IgD-negative memory B cell (primary cell): Measurements from ENCODE around the gene ZNF90. TPM values are rescaled to one million over a fixed set of nuclear protein-coding genes. Genes with fewer than 3 reads are reported as not detected.
"Not testable (repeated sequence)": the region's sequence is repeated elsewhere in the genome, so short reads cannot be mapped to it uniquely, and the experiment has no call there.

ENCODE experiments used
- H3K27ac Mint-ChIP-seq, 3 donors: one replicate each; pipeline ENCODE4 v1.8.0; 2020 to 2022; ENCODE audit warnings: mild to moderate bottlenecking in 3 of 3, mixed read lengths in 3 of 3, moderate library complexity in 1 of 3
- H3K27me3 Mint-ChIP-seq: one replicate; pipeline ENCODE4 v1.8.0; 2021; ENCODE audit warnings: mixed read lengths
- H3K36me3 Mint-ChIP-seq: one replicate; pipeline ENCODE4 v1.8.0; 2020; ENCODE audit warnings: mild to moderate bottlenecking, mixed read lengths
- H3K4me1 Mint-ChIP-seq, 3 donors: one replicate each; pipeline ENCODE4 v1.8.0; 2020 to 2022; ENCODE audit warnings: mixed read lengths in 3 of 3, mild to moderate bottlenecking in 1 of 3
- H3K4me3 Mint-ChIP-seq, 4 donors: one replicate each; pipeline ENCODE4 v1.8.0; 2020 to 2022; ENCODE audit warnings: mild to moderate bottlenecking in 4 of 4, mixed read lengths in 4 of 4, moderate library complexity in 3 of 4
- H3K9me3 Mint-ChIP-seq, 3 donors: one replicate each; pipeline ENCODE4 v1.8.0; 2020 to 2021; ENCODE audit warnings: mixed read lengths in 3 of 3, mild to moderate bottlenecking in 1 of 3
- polyA plus RNA-seq: library from polyadenylated mRNA; unstranded; fragments of 300-500 nt; fragmentation: Illumina TruSeq; gene quantifications from one replicate; pipeline ENCODE4 v1.2.3, GENCODE V29; 2021

Gene ZNF90
- polyA plus RNA-seq: 3.9 TPM

DNA sequence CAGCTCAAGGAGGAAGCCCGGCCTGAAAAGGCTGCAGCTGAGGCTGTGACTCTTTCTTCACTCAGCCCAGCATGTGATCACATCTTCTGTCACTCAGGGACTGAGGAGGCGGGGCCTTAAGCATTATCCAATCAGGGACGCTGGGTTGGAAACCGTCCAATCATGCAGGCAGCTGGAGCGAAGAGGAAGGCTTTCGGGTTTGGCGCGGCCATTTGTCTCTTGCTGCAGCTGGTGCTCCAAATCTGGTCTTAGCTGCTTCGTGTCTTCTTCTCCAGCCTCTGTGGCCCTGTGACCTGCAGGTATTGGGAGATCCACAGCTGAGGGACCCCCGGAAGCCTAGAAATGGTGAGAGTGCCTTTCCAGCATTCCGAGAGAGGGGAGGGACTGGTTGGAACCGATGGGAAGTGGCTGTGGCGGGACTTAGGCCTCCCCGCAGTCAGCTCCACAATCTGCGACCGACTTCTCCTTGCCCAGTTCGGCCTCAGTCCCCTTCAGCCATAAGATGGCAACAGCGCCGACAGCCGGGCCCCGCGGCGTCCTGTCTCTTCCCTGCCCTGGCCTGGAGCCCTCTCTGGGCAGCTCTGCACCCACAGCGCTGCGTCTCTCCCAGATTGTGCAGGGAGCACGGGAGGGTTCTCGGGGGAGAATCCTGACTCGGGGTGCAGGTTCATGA, at the start of gene ZNF90:
Gene ZNF90 (plus strand): TSS at position 210 of the 673 bp plus-strand sequence. CDS start 133 bp downstream, at position 343.
- H3K36me3 Mint-ChIP-seq: peaks cover 5% of the 10 kb centered on the region
- H3K9me3 Mint-ChIP-seq: no peaks in the 10 kb centered on the region
- no peaks in the 10 kb centered on the region for H3K27me3 Mint-ChIP-seq
- peak within 1 kb of the TSS in 2 of 3 donors; percentile 44 to 67 for H3K27ac Mint-ChIP-seq
- peak within 1 kb of the TSS; percentile 88 to 96 (median 94) for H3K4me3 Mint-ChIP-seq
- peaks cover 4 to 9% (median 7%) of the 10 kb centered on the region in 3 donors for H3K4me1 Mint-ChIP-seq

DNA sequence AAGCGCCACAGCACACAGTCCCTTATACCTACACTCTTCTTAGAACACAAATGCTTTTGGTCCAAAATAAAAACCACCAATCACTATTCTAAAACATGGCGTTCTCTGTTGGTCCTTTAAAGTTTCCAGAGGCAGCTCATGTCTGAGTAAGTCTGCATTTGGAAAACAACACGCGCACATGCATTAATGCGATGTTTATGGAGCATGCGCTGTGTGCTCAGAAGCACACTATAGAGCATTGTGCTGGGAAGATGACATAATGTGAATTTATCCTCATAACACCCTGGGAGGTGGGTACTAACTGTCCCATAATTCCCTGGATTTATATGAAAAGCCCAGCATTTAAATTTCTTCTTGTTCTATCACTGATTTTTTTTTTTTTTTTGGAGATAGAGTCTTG, 49.2 kb upstream of the ZNF90 start:
- H3K27me3 Mint-ChIP-seq: no peaks in the 10 kb centered on the region
- H3K27ac Mint-ChIP-seq: peak overlapping the region in 1 of 3 donors; percentile 27
- H3K36me3 Mint-ChIP-seq: peaks cover 21% of the 10 kb centered on the region
- peaks cover 0 to 5% (median 1%) of the 10 kb centered on the region in 3 donors for H3K4me1 Mint-ChIP-seq
- H3K9me3 Mint-ChIP-seq: peaks cover 0 to 2% (median 0%) of the 10 kb centered on the region in 3 donors
- H3K4me3 Mint-ChIP-seq: no peak overlapping the region

DNA sequence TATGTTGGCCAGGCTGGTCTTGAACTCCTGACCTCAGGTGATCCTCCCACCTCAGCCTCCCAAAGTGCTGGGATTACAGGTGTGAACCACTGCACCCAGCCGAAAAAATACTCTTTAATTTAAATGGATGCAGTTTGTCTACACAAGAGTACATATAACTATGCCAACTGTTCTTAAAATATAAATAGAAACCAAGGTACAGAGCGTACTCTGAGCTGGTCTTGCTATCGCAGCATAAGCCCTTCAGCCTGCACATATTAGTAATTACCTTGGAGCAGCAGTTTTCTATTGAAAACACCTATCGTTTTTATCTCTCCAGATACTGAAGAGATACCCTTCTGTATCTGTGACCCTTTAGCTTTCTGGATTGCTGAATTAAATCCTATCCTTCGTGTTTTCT, 41.9 kb upstream of the ZNF90 start:
- no peaks in the 10 kb centered on the region for H3K27me3 Mint-ChIP-seq
- no peaks in the 10 kb centered on the region for H3K9me3 Mint-ChIP-seq
- H3K4me3 Mint-ChIP-seq: peak overlapping the region in 1 of 4 donors; percentile 33
- no peak overlapping the region for H3K27ac Mint-ChIP-seq
- peaks cover 12 to 15% (median 13%) of the 10 kb centered on the region in 3 donors for H3K4me1 Mint-ChIP-seq
- H3K36me3 Mint-ChIP-seq: peaks cover 16% of the 10 kb centered on the region

DNA sequence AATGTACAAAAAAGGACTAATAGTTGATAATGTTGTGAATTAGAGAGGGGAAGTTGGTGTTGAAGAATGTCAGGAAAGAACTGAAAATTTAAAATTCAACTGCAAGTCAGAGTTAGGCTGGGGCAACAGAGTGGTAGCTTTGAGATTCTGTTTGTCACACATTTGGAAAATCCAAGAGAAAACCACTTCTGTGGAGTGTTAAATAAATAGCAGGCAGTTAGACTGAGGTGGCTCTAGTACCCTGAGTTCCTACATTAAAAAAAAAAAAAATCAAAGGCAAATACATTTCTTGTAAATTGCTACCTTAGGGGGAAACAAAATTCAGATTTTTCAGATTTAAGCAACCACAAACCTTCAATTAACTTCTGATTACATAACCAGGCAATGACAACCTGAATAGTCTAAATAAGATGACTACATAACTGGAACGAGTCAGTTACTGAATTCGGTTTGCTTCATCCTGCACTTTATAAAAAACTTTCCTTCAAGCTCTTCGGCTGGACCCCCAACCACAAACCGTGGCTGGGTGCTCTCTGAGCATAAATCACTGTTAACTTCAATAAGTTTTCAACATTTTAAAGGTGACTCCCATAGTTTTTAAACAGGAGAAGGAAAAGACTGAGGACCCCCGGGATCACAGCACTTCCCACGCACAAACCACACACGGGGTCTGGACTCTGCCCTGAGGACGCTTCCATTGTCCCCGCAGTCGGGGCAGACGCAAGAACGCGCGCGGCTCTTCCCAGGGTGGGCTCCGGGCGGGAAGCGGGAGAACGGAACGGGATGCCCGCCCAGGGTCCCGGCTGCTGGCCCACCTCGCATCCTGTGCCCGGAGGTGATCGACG, 39.2 kb upstream of the ZNF90 start:
- Mint-ChIP-seq H3K27ac (peak overlapping the region; percentile 58 to 92 (median 68)), H3K4me1 (peaks cover 11 to 12% (median 12%) of the 10 kb centered on the region in 3 donors), H3K4me3 (peak overlapping the region; percentile 89 to 99 (median 97)), H3K27me3 (no peaks in the 10 kb centered on the region), H3K9me3 (no peaks in the 10 kb centered on the region), H3K36me3 (peaks cover 5% of the 10 kb centered on the region)

DNA sequence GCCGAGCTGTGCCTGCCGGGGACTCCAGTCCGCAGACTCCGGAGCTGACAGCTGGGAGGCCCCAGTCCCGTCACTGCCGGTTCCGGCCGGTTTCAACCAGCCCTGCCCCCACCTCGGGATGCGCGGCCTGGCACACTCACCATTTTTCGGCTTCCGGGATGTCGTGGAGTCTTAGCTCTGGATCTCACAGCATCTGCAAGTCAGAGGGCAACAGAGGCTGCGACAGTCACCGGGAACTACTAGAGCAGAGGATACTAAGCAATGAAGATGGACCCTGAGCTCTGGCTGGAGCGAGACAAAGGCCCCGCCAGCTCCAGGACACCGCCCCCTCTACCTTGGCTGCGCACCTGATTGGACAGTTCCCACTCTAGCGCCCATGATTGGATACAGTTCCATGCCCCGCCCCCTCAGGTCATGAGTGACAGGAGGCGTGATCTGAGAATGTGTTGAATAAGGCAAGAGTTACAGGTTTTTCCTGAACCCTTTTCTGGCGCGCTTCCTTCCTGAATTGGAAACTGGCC, 38.5 kb upstream of the ZNF90 start, which contains the start of gene ZNF682:
Gene ZNF682 (minus strand): TSS at position 303 of the 521 bp plus-strand sequence. CDS start 160 bp downstream, at position 143.
- Mint-ChIP-seq H3K4me1 (peaks cover 11 to 12% (median 12%) of the 10 kb centered on the region in 3 donors), H3K27me3 (no peaks in the 10 kb centered on the region), H3K9me3 (no peaks in the 10 kb centered on the region), H3K27ac (peak within 1 kb of the TSS; percentile 58 to 92 (median 68)), H3K4me3 (peak within 1 kb of the TSS; percentile 89 to 99 (median 97)), H3K36me3 (peaks cover 2% of the 10 kb centered on the region)

DNA sequence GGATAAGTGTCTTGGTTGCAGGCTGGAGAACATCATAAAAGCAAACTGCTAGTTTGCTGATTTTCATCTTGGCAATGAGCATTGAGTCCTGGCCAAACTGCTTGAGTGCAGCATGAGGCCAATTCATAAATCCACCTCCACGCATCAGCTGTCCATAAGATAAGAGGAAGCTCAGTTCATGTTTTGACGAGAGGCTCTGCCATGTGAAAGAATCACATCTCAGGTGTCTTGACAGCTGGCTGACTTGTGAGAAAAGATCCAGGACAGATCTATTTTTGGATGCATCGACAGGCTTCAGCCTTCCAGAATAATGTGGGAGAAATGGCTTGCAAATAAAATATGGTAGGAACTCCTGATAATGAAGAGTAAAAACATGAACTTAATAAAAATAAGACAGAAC, 33.1 kb upstream of the ZNF90 start:
- H3K4me3 Mint-ChIP-seq: peak overlapping the region in 1 of 4 donors; percentile 18
- no peak overlapping the region for H3K27ac Mint-ChIP-seq
- H3K4me1 Mint-ChIP-seq: no peaks in the 10 kb centered on the region
- no peaks in the 10 kb centered on the region for H3K27me3 Mint-ChIP-seq
- H3K9me3 Mint-ChIP-seq: peaks cover 0 to 2% (median 0%) of the 10 kb centered on the region in 3 donors
- peaks cover 2% of the 10 kb centered on the region for H3K36me3 Mint-ChIP-seq

DNA sequence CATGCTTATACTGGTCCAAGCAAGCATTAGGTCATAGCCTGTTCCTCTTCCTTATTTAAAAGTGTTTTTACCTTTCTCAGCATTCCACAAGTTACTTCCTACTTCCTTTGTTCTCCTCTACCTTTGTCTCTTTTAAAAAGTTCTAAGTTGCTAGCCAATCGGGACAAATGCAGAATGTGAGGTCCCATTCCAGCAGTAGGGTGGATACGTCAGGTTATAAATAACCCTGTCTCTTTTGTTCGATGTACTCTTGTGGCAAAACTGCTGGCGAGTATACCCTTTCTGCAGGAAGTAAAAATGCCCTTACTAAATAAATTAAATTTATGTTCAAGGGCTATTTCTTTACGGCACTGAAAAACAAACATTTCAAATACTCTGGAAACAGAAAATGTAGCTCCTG, 32.1 kb upstream of the ZNF90 start:
- not testable (repeated sequence) for H3K4me3 Mint-ChIP-seq, H3K9me3 Mint-ChIP-seq, H3K36me3 Mint-ChIP-seq, H3K27ac Mint-ChIP-seq, H3K27me3 Mint-ChIP-seq, H3K4me1 Mint-ChIP-seq

DNA sequence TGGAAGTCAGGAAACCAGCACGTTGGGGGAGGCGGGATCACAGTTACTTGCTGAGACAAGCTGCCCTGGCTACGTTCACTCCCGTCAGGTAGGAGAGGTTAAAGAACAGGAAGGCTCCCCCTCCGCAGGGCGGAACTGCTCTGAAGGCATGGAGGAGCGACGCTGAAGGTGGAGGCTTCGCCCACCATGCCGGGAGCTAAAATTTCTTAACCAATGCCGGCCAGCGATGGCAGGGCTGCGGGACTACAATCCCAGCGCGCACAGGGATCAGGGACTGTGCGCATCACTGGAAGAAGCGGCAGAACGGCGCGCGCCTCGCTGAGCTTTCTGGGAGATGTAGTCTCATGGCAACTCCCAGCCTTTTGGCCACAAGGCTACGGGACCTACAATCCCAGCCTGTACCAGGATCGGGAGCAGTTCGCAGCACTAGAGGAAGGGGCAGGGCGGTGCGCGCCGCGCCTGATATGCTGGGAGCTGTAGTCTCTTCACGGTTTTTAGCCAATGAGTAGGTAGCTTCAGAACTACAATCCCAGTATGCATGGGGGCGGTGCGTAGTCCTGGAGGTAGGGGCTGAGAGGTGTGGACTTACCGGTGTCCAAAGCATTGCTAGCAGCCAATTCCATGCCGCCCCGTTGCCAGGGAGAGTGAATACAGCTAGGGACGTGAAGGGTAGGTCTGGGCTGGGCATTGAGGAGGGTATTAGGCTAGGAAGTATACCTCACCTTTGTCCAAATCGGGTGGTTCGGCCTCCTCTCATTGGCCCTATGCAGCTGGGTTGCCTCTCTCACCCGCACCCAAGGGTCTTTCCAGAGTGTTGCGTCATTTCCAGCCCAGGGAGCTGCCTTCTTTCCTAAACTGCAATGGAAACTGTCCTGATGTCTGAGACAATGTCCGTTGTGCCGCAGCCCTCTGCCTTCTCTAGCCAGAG, 25.7 kb upstream of the ZNF90 start:
- H3K27ac Mint-ChIP-seq: peak overlapping the region in 2 of 3 donors; percentile 86 to 89
- H3K36me3 Mint-ChIP-seq: peaks cover 2% of the 10 kb centered on the region
- H3K27me3 Mint-ChIP-seq: no peaks in the 10 kb centered on the region
- H3K9me3 Mint-ChIP-seq: peaks cover 0 to 4% (median 0%) of the 10 kb centered on the region in 3 donors
- H3K4me3 Mint-ChIP-seq: peak overlapping the region; percentile 94 to 99 (median 98)
- H3K4me1 Mint-ChIP-seq: peaks cover 8 to 11% (median 11%) of the 10 kb centered on the region in 3 donors

DNA sequence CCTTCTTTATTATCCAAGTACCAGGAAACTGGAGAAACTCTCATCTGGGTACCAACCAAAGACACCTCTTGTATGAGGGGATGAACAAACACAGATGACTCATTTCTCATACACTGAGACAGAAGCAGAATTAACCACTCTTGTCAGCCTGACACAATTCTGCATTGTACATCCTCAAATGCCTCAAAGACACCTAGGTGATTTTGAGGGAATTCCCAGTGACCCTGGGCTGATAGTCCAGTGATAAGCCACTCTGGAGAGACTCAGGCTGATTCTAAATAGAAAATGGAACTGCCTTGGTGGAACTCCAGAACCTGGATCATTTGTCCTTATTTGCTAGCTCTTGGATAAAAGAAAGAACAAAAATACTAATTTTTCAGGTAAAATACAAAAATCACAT, 19.1 kb upstream of the ZNF90 start:
- H3K27ac Mint-ChIP-seq, H3K9me3 Mint-ChIP-seq, H3K36me3 Mint-ChIP-seq, H3K27me3 Mint-ChIP-seq, H3K4me3 Mint-ChIP-seq, H3K4me1 Mint-ChIP-seq: not testable (repeated sequence)

DNA sequence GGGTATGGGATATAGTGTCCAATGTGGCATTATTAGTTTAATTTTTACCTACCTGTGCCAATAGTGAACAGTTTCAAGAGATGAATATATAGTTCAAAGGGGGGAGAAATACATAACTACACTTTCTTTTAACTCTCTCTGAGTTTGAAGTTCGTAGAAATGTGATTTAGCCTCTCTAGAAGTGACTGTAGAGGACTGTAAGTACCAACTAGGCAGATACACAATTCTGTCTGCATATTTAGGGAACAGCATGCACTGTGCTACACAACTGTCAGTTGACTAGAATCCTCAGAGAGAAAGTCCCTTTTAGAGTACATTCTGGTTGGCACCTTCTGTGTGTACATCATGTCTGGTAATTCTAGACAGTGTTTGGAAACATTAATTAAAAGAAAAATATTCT, 17.5 kb upstream of the ZNF90 start:
- Mint-ChIP-seq H3K27me3 (no peaks in the 10 kb centered on the region), H3K4me1 (peaks cover 0 to 5% (median 5%) of the 10 kb centered on the region in 3 donors), H3K36me3 (no peaks in the 10 kb centered on the region), H3K9me3 (peaks cover 0 to 2% (median 0%) of the 10 kb centered on the region in 3 donors), H3K4me3 (no peak overlapping the region), H3K27ac (no peak overlapping the region)

DNA sequence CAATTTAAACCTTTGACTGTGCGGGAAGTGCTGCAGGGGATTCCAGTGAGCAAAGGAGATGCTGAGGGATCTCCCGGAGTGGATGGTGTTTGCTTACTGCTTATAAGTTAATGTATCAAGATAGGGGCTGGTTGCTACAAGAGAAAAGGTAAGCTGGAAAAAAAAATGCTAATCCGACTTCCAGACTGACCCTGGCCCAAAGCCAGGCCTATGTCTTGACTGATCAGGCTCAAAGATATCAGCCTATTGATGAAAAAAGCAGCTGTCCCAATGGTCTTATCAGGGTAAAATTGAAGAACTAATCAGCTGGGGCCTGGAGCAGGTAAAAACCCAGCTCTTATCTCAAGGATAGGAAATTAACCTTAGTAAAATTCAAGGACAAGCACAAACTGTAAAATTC, 10.9 kb upstream of the ZNF90 start:
- Mint-ChIP-seq H3K4me3 (no peak overlapping the region), H3K9me3 (peaks cover 4 to 7% (median 4%) of the 10 kb centered on the region in 3 donors), H3K27me3 (peaks cover 6% of the 10 kb centered on the region), H3K4me1 (no peaks in the 10 kb centered on the region), H3K36me3 (no peaks in the 10 kb centered on the region), H3K27ac (peak overlapping the region in 1 of 3 donors; percentile 13)

DNA sequence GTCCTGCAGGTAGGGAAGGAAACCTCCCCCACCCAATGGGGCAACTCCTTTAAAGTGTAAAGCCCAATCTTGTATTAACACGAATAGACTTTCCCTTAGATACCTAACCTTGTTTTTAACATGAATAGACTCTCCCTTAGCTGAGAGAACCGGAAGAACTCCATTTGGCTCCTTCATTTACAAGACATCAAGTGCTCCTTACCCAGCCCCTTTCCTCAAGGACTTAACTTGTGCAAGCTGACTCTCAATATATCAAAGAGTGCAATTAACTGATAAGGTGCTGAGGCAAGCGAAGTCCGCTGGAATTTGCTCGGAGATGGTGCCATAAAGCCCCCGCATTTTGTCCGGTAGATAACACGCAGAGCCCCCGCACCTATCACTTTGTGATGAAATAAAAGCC, 9.9 kb upstream of the ZNF90 start:
- H3K4me3 Mint-ChIP-seq: no peak overlapping the region
- no peaks in the 10 kb centered on the region for H3K4me1 Mint-ChIP-seq
- H3K9me3 Mint-ChIP-seq: peaks cover 4 to 7% (median 4%) of the 10 kb centered on the region in 3 donors
- no peak overlapping the region for H3K27ac Mint-ChIP-seq
- peaks cover 6% of the 10 kb centered on the region for H3K27me3 Mint-ChIP-seq
- H3K36me3 Mint-ChIP-seq: no peaks in the 10 kb centered on the region

DNA sequence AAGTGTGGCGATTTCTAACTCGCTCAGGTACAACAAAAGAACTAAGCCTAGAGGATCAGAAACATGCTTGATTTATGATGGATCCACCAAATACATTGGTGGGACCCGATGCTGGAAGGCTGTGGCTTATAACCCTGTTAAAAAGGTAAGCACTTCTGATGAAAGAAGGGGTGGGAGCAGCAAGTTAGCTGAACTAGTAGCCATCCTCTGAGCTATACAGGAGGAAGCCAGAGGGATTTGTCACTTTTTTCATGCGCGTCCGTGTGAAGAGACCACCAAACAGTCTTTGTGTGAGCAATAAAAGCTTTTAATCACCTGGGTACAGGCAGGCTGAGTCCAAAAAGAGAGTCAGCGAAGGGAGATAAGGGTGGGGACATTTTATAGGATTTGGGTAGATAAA, 9.2 kb upstream of the ZNF90 start:
- H3K27me3 Mint-ChIP-seq, H3K27ac Mint-ChIP-seq, H3K9me3 Mint-ChIP-seq, H3K4me1 Mint-ChIP-seq, H3K36me3 Mint-ChIP-seq, H3K4me3 Mint-ChIP-seq: not testable (repeated sequence)

DNA sequence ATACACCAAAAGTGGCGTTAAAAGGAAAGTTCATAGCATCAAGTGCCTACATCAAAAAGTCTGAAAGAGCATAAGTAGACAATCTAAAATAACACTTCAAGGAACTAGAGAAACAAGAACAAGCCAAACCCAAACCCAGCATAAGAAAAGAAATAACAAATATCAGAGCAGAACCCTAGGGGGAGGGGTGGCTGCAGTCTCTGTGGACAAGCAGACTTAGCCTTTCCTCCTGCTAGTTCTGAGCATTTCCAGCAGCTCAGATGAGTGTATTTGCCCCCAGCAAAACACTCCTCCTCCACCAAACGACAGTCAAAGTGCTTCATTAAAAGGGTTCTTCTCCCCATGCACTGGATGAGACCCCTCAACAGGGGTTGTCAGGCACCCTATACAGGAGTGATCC, 7.1 kb upstream of the ZNF90 start:
- Mint-ChIP-seq H3K4me3 (no peak overlapping the region), H3K27me3 (peaks cover 6% of the 10 kb centered on the region), H3K4me1 (no peaks in the 10 kb centered on the region)

More for the DNA sequence above, 7.1 kb upstream of the ZNF90 start:
- peaks cover 4 to 7% (median 4%) of the 10 kb centered on the region in 3 donors for H3K9me3 Mint-ChIP-seq
- peak overlapping the region in 1 of 3 donors; percentile 60 for H3K27ac Mint-ChIP-seq
- H3K36me3 Mint-ChIP-seq: no peaks in the 10 kb centered on the region
